ENCODE measurements around the gene SIM2.

Gene SIM2

DNA sequence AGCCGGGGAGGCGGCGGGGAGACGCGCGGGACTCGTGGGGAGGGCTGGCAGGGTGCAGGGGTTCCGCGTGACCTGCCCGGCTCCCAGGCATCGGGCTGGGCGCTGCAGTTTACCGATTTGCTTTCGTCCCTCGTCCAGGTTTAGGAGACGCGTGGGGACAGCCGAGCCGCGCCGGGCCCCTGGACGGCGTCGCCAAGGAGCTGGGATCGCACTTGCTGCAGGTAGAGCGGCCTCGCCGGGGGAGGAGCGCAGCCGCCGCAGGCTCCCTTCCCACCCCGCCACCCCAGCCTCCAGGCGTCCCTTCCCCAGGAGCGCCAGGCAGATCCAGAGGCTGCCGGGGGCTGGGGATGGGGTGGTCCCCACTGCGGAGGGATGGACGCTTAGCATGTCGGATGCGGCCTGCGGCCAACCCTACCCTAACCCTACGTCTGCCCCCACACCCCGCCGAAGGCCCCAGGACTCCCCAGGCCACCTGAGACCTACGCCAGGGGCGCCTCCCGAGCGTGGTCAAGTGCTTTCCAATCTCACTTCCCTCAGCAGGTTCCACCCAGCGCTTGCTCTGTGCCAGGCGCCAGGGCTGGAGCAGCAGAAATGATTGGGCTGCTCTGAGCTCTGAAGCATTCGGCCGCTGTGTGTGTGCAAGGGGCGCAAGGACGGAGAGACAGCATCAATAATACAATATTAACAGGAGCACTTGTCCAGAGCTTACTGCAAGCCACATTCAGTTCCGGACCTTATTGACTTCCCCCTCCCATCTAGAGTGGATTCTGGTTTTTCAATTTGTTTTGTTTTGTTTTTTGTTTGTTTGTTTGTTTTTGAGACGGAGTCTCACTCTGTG, 10.3 kb downstream of the SIM2 start:
- TF ChIP-seq, protein P1, sequence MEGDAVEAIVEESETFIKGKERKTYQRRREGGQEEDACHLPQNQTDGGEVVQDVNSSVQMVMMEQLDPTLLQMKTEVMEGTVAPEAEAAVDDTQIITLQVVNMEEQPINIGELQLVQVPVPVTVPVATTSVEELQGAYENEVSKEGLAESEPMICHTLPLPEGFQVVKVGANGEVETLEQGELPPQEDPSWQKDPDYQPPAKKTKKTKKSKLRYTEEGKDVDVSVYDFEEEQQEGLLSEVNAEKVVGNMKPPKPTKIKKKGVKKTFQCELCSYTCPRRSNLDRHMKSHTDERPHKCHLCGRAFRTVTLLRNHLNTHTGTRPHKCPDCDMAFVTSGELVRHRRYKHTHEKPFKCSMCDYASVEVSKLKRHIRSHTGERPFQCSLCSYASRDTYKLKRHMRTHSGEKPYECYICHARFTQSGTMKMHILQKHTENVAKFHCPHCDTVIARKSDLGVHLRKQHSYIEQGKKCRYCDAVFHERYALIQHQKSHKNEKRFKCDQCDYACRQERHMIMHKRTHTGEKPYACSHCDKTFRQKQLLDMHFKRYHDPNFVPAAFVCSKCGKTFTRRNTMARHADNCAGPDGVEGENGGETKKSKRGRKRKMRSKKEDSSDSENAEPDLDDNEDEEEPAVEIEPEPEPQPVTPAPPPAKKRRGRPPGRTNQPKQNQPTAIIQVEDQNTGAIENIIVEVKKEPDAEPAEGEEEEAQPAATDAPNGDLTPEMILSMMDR (IDR thresholded peaks at IDR 0.05; ENCODE audit: borderline replicate concordance, insufficient read depth, low read depth, low read length), result no peak
- no peak overlapping the region for H3K4me3 ChIP-seq (ENCODE audit: low read depth, low read length)

DNA sequence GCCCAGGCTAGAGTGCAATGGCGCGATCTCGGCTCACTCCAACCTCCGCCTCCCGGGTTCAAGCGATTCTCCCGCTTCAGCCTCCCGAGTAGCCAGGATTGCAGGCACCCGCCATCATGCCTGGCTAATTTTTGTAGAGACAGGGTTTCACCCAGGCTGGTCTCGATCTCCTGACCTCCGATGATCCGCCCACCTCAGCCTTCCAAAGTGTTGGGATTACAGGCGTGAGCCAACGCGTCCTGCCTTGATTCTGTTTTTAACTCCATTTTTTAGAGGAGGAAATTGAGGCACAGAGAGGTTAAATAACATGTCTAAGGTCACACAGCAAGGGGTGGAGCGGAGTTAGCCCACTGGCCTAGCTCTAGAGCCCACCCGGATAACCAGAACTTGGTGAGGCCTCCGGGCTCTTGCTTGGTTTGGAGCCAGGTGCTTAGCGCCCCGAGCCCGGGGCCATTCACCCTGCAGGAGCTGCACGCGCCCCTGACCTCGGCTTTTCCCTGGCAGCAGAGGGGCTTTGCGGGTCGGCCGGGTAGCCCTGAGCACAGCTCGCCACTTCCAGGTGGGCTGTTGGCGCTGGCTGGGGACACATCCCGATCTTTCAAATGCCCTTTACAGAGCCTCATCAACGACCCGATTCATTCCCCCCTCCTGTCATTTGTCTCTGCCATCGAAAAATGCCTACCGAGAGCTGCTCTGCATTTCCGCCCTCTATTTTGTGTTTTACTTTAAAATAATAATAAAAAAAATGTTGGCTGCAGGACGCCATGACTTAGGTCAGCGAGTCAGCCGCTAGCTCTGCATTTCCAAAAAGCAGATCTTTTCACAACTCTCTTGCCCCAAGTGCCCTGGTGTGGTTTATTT, 11.2 kb downstream of the SIM2 start:
- TF ChIP-seq, protein P1 (IDR thresholded peaks at IDR 0.05; ENCODE audit: borderline replicate concordance, insufficient read depth, low read depth, low read length), result no peak
- H3K4me3 ChIP-seq (ENCODE audit: low read depth, low read length), result no peak overlapping the region

DNA sequence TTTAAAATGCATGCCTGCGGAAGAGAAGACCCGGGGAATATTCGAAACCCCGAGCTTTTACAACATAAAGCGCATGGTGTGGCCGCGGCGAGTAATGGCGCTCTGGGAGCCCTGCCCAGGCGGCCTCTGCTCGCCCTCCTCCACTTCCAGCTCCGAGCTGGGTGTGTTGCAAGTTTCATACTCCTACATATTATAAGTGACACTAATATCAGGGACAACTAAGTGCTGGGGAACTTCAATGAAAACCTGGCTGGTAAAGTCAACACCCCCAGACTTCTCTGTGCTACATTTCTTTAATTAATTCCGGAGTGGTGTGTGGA, 11.8 kb downstream of the SIM2 start:
- no peak overlapping the region for H3K4me3 ChIP-seq (ENCODE audit: low read depth, low read length)
- TF ChIP-seq, protein P1 (IDR thresholded peaks at IDR 0.05; ENCODE audit: borderline replicate concordance, insufficient read depth, low read depth, low read length), result no peak

DNA sequence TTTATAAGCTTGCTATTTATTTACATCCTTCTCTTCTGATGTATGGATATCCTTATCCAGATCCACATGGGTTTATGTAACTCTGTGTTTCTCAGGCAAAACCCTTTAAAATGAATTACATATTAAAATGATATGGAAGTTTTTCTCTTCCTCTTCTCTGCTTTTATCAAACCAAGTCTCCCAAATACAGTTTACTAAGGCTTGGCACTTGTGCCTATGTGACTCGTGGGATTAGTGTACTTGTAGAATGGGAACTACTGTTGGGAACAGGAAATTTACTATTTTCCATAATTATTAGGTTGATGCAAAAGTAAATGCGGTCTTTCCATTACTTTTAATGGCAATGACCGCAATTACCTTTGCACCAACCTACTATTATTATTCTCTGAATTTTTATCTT, 14.8 kb downstream of the SIM2 start:
- TF ChIP-seq, protein P1 (IDR thresholded peaks at IDR 0.05; ENCODE audit: borderline replicate concordance, insufficient read depth, low read depth, low read length), result no peak

DNA sequence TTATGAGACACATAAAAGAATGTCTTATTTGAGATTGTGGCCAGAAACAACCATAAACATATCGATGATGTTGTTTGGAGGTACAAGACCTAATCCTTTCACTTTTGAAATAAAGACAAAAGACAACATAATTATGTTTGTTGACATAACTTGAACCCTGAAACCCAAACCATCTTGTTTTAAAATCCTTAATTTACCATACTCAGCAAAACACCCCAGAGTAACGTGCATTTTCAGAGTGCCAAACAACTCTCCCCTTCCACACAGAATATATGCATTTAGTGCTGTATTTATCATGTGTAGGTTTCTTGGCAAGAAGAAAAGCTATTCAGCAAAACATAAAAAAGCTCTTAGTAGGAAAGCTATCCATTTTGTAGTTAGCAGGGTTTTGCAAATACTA, 17.5 kb downstream of the SIM2 start:
- no peak overlapping the region for H3K4me3 ChIP-seq (ENCODE audit: low read depth, low read length)
- TF ChIP-seq, protein P1 (IDR thresholded peaks at IDR 0.05; ENCODE audit: borderline replicate concordance, insufficient read depth, low read depth, low read length), result no peak

More for the DNA sequence above, 14.8 kb downstream of the SIM2 start:
- H3K4me3 ChIP-seq (ENCODE audit: low read depth, low read length), result no peak overlapping the region

DNA sequence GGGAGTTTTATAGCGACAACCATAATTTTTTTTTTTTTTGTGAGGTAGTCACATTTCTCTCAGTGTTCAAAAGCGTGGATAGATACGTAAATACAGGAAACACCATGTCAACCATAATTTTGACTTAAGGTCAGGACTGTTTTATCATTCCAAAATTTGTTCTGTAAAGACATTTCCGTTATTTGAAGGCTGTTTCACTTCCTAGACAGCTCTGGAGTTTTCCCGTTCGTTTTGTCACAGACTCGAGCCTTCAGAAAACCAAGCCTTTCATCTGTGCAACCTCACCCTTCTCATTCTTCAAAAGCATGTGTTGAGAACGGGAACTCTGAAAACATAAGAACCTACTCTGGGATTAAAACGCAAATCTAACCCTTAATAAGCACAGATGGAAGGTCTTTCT, 17.9 kb downstream of the SIM2 start:
- TF ChIP-seq, protein P1 (IDR thresholded peaks at IDR 0.05; ENCODE audit: borderline replicate concordance, insufficient read depth, low read depth, low read length), result no peak

More for the DNA sequence above, 17.9 kb downstream of the SIM2 start:
- H3K4me3 ChIP-seq (ENCODE audit: low read depth, low read length), result no peak overlapping the region

All from GM12875 (cell line).